ENCODE measurements around the gene LRRC4C.

The LRRC4C gene

GRCh38 chr11:41118521-41118920 is 340.9 kb downstream of the LRRC4C start:
- no peak for DNase-seq
- no peaks in the 10 kb centered on the region for H3K27me3 Mint-ChIP-seq
- no peak overlapping the region for H3K27ac Mint-ChIP-seq
- no peaks in the 10 kb centered on the region for H3K4me1 Mint-ChIP-seq (ENCODE audit: low read depth)
- peaks cover 32% of the 10 kb centered on the region for H3K9me3 Mint-ChIP-seq
- H3K36me3 Mint-ChIP-seq (ENCODE audit: low read depth), result no peaks in the 10 kb centered on the region
- no peak overlapping the region for H3K4me3 Mint-ChIP-seq

GRCh38 chr11:41116970-41117369 is 342.5 kb downstream of the LRRC4C start:
- no peaks in the 10 kb centered on the region for H3K36me3 Mint-ChIP-seq (ENCODE audit: low read depth)

GRCh38 chr11:41115066-41115465 is 344.4 kb downstream of the LRRC4C start:
- H3K27ac Mint-ChIP-seq, result no peak overlapping the region
- peaks cover 24% of the 10 kb centered on the region for H3K9me3 Mint-ChIP-seq
- H3K4me3 Mint-ChIP-seq, result no peak overlapping the region

More at GRCh38 chr11:41116970-41117369, 342.5 kb downstream of the LRRC4C start:
- DNase-seq, result no peak
- no peak overlapping the region for H3K4me3 Mint-ChIP-seq
- H3K4me1 Mint-ChIP-seq (ENCODE audit: low read depth), result no peaks in the 10 kb centered on the region
- peaks cover 33% of the 10 kb centered on the region for H3K9me3 Mint-ChIP-seq
- H3K27me3 Mint-ChIP-seq, result no peaks in the 10 kb centered on the region
- H3K27ac Mint-ChIP-seq, result no peak overlapping the region

GRCh38 chr11:41113160-41113559 is 346.3 kb downstream of the LRRC4C start:
- DNase-seq, result no peak
- H3K9me3 Mint-ChIP-seq, result peaks cover 16% of the 10 kb centered on the region

More at GRCh38 chr11:41115066-41115465, 344.4 kb downstream of the LRRC4C start:
- no peaks in the 10 kb centered on the region for H3K27me3 Mint-ChIP-seq
- DNase-seq, result no peak
- H3K36me3 Mint-ChIP-seq (ENCODE audit: low read depth), result no peaks in the 10 kb centered on the region
- H3K4me1 Mint-ChIP-seq (ENCODE audit: low read depth), result no peaks in the 10 kb centered on the region

GRCh38 chr11:41110527-41110926 is 348.9 kb downstream of the LRRC4C start:
- peaks cover 11% of the 10 kb centered on the region for H3K9me3 Mint-ChIP-seq
- no peak overlapping the region for H3K27ac Mint-ChIP-seq
- DNase-seq, result no peak
- H3K36me3 Mint-ChIP-seq (ENCODE audit: low read depth), result no peaks in the 10 kb centered on the region
- no peak overlapping the region for H3K4me3 Mint-ChIP-seq
- H3K27me3 Mint-ChIP-seq, result no peaks in the 10 kb centered on the region
- no peaks in the 10 kb centered on the region for H3K4me1 Mint-ChIP-seq (ENCODE audit: low read depth)

More at GRCh38 chr11:41113160-41113559, 346.3 kb downstream of the LRRC4C start:
- no peak overlapping the region for H3K4me3 Mint-ChIP-seq
- no peaks in the 10 kb centered on the region for H3K36me3 Mint-ChIP-seq (ENCODE audit: low read depth)
- H3K4me1 Mint-ChIP-seq (ENCODE audit: low read depth), result no peaks in the 10 kb centered on the region
- no peaks in the 10 kb centered on the region for H3K27me3 Mint-ChIP-seq
- H3K27ac Mint-ChIP-seq, result no peak overlapping the region

GRCh38 chr11:41102471-41102870 is 357.0 kb downstream of the LRRC4C start:
- H3K4me3 Mint-ChIP-seq, result no peak overlapping the region
- no peaks in the 10 kb centered on the region for H3K36me3 Mint-ChIP-seq (ENCODE audit: low read depth)
- H3K9me3 Mint-ChIP-seq, result peaks cover 30% of the 10 kb centered on the region
- no peaks in the 10 kb centered on the region for H3K4me1 Mint-ChIP-seq (ENCODE audit: low read depth)
- H3K27ac Mint-ChIP-seq, result no peak overlapping the region
- no peak for DNase-seq
- no peaks in the 10 kb centered on the region for H3K27me3 Mint-ChIP-seq

- H3K27me3 Mint-ChIP-seq, result no peaks in the 10 kb centered on the region
- peaks cover 31% of the 10 kb centered on the region for H3K9me3 Mint-ChIP-seq
- no peak overlapping the region for H3K27ac Mint-ChIP-seq
- H3K36me3 Mint-ChIP-seq (ENCODE audit: low read depth), result no peaks in the 10 kb centered on the region
- no peak for DNase-seq
- H3K4me3 Mint-ChIP-seq, result no peak overlapping the region
- H3K4me1 Mint-ChIP-seq (ENCODE audit: low read depth), result no peaks in the 10 kb centered on the region
Measured at GRCh38 chr11:41099654-41100053, 359.8 kb downstream of the LRRC4C start.

- Mint-ChIP-seq H3K27me3 (no peaks in the 10 kb centered on the region), H3K4me3 (no peak overlapping the region), H3K9me3 (peaks cover 17% of the 10 kb centered on the region), H3K36me3 (ENCODE audit: low read depth) (no peaks in the 10 kb centered on the region), H3K27ac (no peak overlapping the region), H3K4me1 (ENCODE audit: low read depth) (no peaks in the 10 kb centered on the region)
- no peak for DNase-seq
Measured at GRCh38 chr11:41085123-41085522, 374.3 kb downstream of the LRRC4C start.

- Mint-ChIP-seq H3K27ac (no peak overlapping the region), H3K36me3 (ENCODE audit: low read depth) (no peaks in the 10 kb centered on the region), H3K4me1 (ENCODE audit: low read depth) (no peaks in the 10 kb centered on the region), H3K27me3 (no peaks in the 10 kb centered on the region), H3K4me3 (no peak overlapping the region), H3K9me3 (peaks cover 24% of the 10 kb centered on the region)
- no peak for DNase-seq
Measured at GRCh38 chr11:41081756-41082285, 377.6 kb downstream of the LRRC4C start.

GRCh38 chr11:41074318-41074717 is 385.1 kb downstream of the LRRC4C start:
- H3K27me3 Mint-ChIP-seq, result no peaks in the 10 kb centered on the region
- no peak overlapping the region for H3K27ac Mint-ChIP-seq
- no peak for DNase-seq
- H3K4me1 Mint-ChIP-seq (ENCODE audit: low read depth), result no peaks in the 10 kb centered on the region
- H3K9me3 Mint-ChIP-seq, result peaks cover 47% of the 10 kb centered on the region
- no peaks in the 10 kb centered on the region for H3K36me3 Mint-ChIP-seq (ENCODE audit: low read depth)
- H3K4me3 Mint-ChIP-seq, result no peak overlapping the region

GRCh38 chr11:41065432-41065831 is 394.0 kb downstream of the LRRC4C start:
- no peaks in the 10 kb centered on the region for H3K27me3 Mint-ChIP-seq
- no peak overlapping the region for H3K27ac Mint-ChIP-seq
- no peaks in the 10 kb centered on the region for H3K4me1 Mint-ChIP-seq (ENCODE audit: low read depth)
- H3K36me3 Mint-ChIP-seq (ENCODE audit: low read depth), result no peaks in the 10 kb centered on the region
- DNase-seq, result no peak
- no peak overlapping the region for H3K4me3 Mint-ChIP-seq
- peaks cover 28% of the 10 kb centered on the region for H3K9me3 Mint-ChIP-seq

GRCh38 chr11:41058138-41058537 is 401.3 kb downstream of the LRRC4C start:
- Mint-ChIP-seq H3K4me3 (no peak overlapping the region), H3K27me3 (no peaks in the 10 kb centered on the region), H3K9me3 (peaks cover 34% of the 10 kb centered on the region), H3K36me3 (ENCODE audit: low read depth) (no peaks in the 10 kb centered on the region), H3K4me1 (ENCODE audit: low read depth) (no peaks in the 10 kb centered on the region), H3K27ac (no peak overlapping the region)
- no peak for DNase-seq

GRCh38 chr11:41056892-41057569 is 402.4 kb downstream of the LRRC4C start:
- Mint-ChIP-seq H3K9me3 (peaks cover 37% of the 10 kb centered on the region), H3K27ac (no peak overlapping the region), H3K27me3 (no peaks in the 10 kb centered on the region), H3K4me3 (no peak overlapping the region), H3K36me3 (ENCODE audit: low read depth) (no peaks in the 10 kb centered on the region), H3K4me1 (ENCODE audit: low read depth) (no peaks in the 10 kb centered on the region)
- no peak for DNase-seq

- Mint-ChIP-seq H3K36me3 (ENCODE audit: low read depth) (no peaks in the 10 kb centered on the region), H3K4me1 (ENCODE audit: low read depth) (no peaks in the 10 kb centered on the region), H3K27me3 (no peaks in the 10 kb centered on the region), H3K4me3 (no peak overlapping the region), H3K27ac (no peak overlapping the region), H3K9me3 (peaks cover 40% of the 10 kb centered on the region)
- no peak for DNase-seq
Measured at GRCh38 chr11:41053894-41054293, 405.6 kb downstream of the LRRC4C start.

- no peak for DNase-seq
- H3K9me3 Mint-ChIP-seq, result peaks cover 43% of the 10 kb centered on the region
- no peak overlapping the region for H3K4me3 Mint-ChIP-seq
- H3K27me3 Mint-ChIP-seq, result no peaks in the 10 kb centered on the region
- H3K4me1 Mint-ChIP-seq (ENCODE audit: low read depth), result no peaks in the 10 kb centered on the region
- H3K36me3 Mint-ChIP-seq (ENCODE audit: low read depth), result no peaks in the 10 kb centered on the region
- H3K27ac Mint-ChIP-seq, result no peak overlapping the region
Measured at GRCh38 chr11:41051919-41052635, 407.4 kb downstream of the LRRC4C start.

Measured in activated T-cell treated with anti-CD3 and anti-CD28 coated beads, Interleukin-2, amount 50 U/mL, for 24 hours (primary cell).